Body of pancreas (tissue), 4 donors: ENCODE results near the gene FAM193B.

Source experiments
- POLR2A ChIP-seq, 3 donors: fragments of 450-650 bp; IDR thresholded peaks; one replicate each; pipeline ENCODE4 v1.6.1; 2016; ENCODE audit warnings: antibody characterized with exemption in 3 of 3, mild to moderate bottlenecking in 2 of 3
- TF ChIP-seq, protein P1 (sequence below), 7 experiments: fragments of 450-650 bp in 4 of 7; fragments of 200-600 bp in 3 of 7; sonication (generic) in 3 of 7; IDR thresholded peaks; one replicate each; pipeline ENCODE4 v1.5.1; 2016 to 2019; ENCODE audit warnings: antibody characterized with exemption in 7 of 7

DNA sequence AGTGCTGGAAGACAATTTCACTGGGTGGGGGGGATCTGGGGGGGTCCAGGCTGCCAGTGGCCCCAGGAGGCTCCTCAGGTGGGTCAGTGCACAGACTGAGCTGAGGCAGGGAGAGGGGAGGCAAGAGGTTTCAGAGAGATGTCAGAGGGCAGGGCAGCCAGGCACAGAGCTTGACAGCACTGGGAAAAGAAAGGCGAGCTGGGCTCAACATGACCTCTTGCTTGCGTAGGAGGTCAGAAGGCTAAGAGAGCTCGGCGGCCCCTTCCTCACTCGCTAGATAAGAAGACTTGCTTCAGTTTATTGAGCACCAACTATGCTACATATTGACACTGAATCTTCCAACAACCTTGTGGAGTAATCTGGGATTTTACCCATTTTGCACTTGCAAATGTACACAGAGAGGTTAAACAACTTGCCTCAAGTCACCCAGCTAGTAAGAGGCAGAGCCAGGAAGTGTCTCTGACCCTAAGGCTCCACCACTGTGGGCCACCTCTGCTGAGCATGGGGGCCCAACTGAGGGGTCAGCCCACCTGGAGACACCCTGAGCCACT is 60.5 kb downstream of the FAM193B start:
- TF ChIP-seq, protein P1, sequence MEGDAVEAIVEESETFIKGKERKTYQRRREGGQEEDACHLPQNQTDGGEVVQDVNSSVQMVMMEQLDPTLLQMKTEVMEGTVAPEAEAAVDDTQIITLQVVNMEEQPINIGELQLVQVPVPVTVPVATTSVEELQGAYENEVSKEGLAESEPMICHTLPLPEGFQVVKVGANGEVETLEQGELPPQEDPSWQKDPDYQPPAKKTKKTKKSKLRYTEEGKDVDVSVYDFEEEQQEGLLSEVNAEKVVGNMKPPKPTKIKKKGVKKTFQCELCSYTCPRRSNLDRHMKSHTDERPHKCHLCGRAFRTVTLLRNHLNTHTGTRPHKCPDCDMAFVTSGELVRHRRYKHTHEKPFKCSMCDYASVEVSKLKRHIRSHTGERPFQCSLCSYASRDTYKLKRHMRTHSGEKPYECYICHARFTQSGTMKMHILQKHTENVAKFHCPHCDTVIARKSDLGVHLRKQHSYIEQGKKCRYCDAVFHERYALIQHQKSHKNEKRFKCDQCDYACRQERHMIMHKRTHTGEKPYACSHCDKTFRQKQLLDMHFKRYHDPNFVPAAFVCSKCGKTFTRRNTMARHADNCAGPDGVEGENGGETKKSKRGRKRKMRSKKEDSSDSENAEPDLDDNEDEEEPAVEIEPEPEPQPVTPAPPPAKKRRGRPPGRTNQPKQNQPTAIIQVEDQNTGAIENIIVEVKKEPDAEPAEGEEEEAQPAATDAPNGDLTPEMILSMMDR (IDR thresholded peaks at IDR 0.05): no peak
- no peak for TF ChIP-seq POLR2A (IDR thresholded peaks at IDR 0.05)
